K562 (cell line): ENCODE measurements around the gene NRN1L. TPM values are rescaled to one million over a fixed set of nuclear protein-coding genes. Genes with fewer than 3 reads are reported as not detected.
A peak's percentile ranks its signal among the peaks of the same experiment; 100 is the strongest.

Experiments used
- CBX5 ChIP-seq: IDR thresholded peaks from 2 replicates; pipeline ENCODE4 v1.6.1; 2014; ENCODE audit warnings: low read depth, borderline replicate concordance
- CHD7 ChIP-seq: fragments of 200-600 bp; sonication (generic); IDR thresholded peaks from one replicate; pipeline ENCODE4 v1.6.1; 2012; ENCODE audit warnings: mild to moderate bottlenecking, low read depth, low read length, inconsistent platforms
- HINFP ChIP-seq: fragments of 450-650 bp; conservative IDR thresholded peaks from 2 replicates; pipeline ENCODE4 v1.6.1; 2016; ENCODE audit warnings: missing genetic modification characterization, low read depth, mild to moderate bottlenecking, control low read depth, missing compliant biosample characterization
- KLF1 ChIP-seq: fragments of 450-650 bp; IDR thresholded peaks from 2 replicates; pipeline ENCODE4 v1.6.1; 2016; ENCODE audit warnings: missing genetic modification characterization, missing compliant biosample characterization
- MTF1 ChIP-seq: fragments of 250-450 bp; sonication (Bioruptor Pico); IDR thresholded peaks from 2 replicates; pipeline ENCODE4 v1.9.0; 2021; ENCODE audit warnings: moderate library complexity, mild to moderate bottlenecking, inconsistent platforms, borderline replicate concordance
- NFATC3 ChIP-seq: fragments of 450-650 bp; IDR thresholded peaks from 2 replicates; pipeline ENCODE4 v1.6.1; 2017; ENCODE audit warnings: mild to moderate bottlenecking
- NR2C2 ChIP-seq, 2 experiments: fragments of 200-800 bp in 1 of 2; sonication (Bioruptor generic) in 1 of 2; sonication (generic) in 1 of 2; formaldehyde crosslinking in 1 of 2; IDR thresholded peaks; 2 replicates each; pipeline versions ENCODE4 v1.6.1 to v1.8.0; 2016 to 2022; ENCODE audit warnings: mild to moderate bottlenecking in 1 of 2, missing compliant biosample characterization in 1 of 2, missing genetic modification characterization in 1 of 2, missing genetic modification reagents in 1 of 2
- NRF1 ChIP-seq, 2 experiments: fragments of 450-650 bp; IDR thresholded peaks in 1 of 2; conservative IDR thresholded peaks in 1 of 2; 2 replicates each; pipeline ENCODE4 v1.6.1; 2014; ENCODE audit warnings: mild to moderate bottlenecking in 2 of 2
- PHB ChIP-seq: fragments of 250-450 bp; sonication (Bioruptor Pico); IDR thresholded peaks from 2 replicates; pipeline ENCODE4 v1.5.0; 2021
- POLR2AphosphoS2 ChIP-seq: IDR thresholded peaks from 2 replicates; pipeline ENCODE4 v1.6.1; 2012; ENCODE audit warnings: low read length, improper control_type of control experiment
- SMC3 ChIP-seq: conservative IDR thresholded peaks from 2 replicates; pipeline ENCODE4 v1.6.1; 2011; ENCODE audit warnings: low read depth, low read length, improper control_type of control experiment; ENCODE audit not compliant: insufficient read depth
- TGIF2 ChIP-seq: sonication (generic); formaldehyde crosslinking; IDR thresholded peaks from 2 replicates; pipeline ENCODE4 v1.8.1; 2022; ENCODE audit warnings: mild to moderate bottlenecking, missing genetic modification reagents, moderate library complexity
- TSC22D4 ChIP-seq: fragments of 450-650 bp; IDR thresholded peaks from 2 replicates; pipeline ENCODE4 v1.6.1; 2016; ENCODE audit warnings: missing genetic modification characterization, missing biosample characterization, control low read depth
- ZNF197 ChIP-seq: fragments of 200-800 bp; sonication (Bioruptor generic); IDR thresholded peaks from 2 replicates; pipeline ENCODE4 v1.6.1; 2016; ENCODE audit warnings: low read depth, missing genetic modification characterization, missing compliant biosample characterization
- polyA plus RNA-seq, 8 experiments: library from polyadenylated mRNA; depleted of rRNA in 4 of 8; stranded (reverse) in 5 of 8; unstranded in 3 of 8; fragments of >200 nt; fragmentation: Nextera tagmentation in 2 of 8; fragmentation: Illumina TruSeq in 1 of 8; extraction: Ambion mirVana in 2 of 8; extraction: Trizol in 1 of 8; gene quantifications; 2 replicates each; pipeline versions ENCODE4 v1.2.1 to v1.2.3, GENCODE V29; 2011 to 2014; ENCODE audit warnings: inconsistent platforms in 1 of 8, missing spikeins in 1 of 8
- total RNA-seq, 7 experiments: library from RNA; depleted of rRNA in 6 of 7; stranded (reverse); fragments of >200 nt in 6 of 7; fragmentation: Illumina TruSeq in 2 of 7; extraction: Trizol in 2 of 7; gene quantifications; 2 replicates each; pipeline versions ENCODE4 v1.2.1 to v1.2.3, GENCODE V29; 2011 to 2021; ENCODE audit warnings: low replicate concordance in 1 of 7

The NRN1L gene
- total and polyA plus RNA-seq, 9 of the 15 experiments (the other 6 are each of a cell fraction or from before 2014, with no cell fraction given), result 0.22 to 0.86 (median 0.61) TPM; not detected in 5

- TF ChIP-seq TGIF2, result no peak
- peak; percentile 77 to 82 for TF ChIP-seq NRF1 (conservative IDR thresholded peaks at IDR 0.05 in 1 of 2, IDR thresholded peaks at IDR 0.05 in 1 of 2)
- 0 out of 2 replicates have a peak, but pooled peaks have one; percentile 74 for TF ChIP-seq ZNF197
- TF ChIP-seq KLF1 (tag), result peak; percentile 48; the same call in 1 of the 2 replicates
- no peak for TF ChIP-seq TSC22D4 (tag)
- TF ChIP-seq MTF1 (CRISPR knock-in tag), result no peak
- no peak for TF ChIP-seq NFATC3
- no peak for TF ChIP-seq POLR2AphosphoS2
- TF ChIP-seq HINFP (tag), result no peak
- no peak for TF ChIP-seq SMC3
- TF ChIP-seq PHB, result no peak
- 0 out of 2 replicates have a peak, but pooled peaks have one; percentile 23 for TF ChIP-seq CBX5
- TF ChIP-seq NR2C2 (CRISPR knock-in tag; IDR thresholded peaks at IDR 0.05), result peak; percentile 74
- TF ChIP-seq NR2C2 (tag; IDR thresholded peaks at IDR 0.05), result peak; percentile 94
- no peak for TF ChIP-seq CHD7
Observed at GRCh38 chr16:67846320-67847063, 38.2 kb upstream of the NRN1L start, which contains the start of gene NUTF2 (continued).
